Dendritic cell treated with granulocyte-macrophage colony-stimulating factor and Interleukin-4, amounts not matched to agents 40 ng/mL and 50 ng/mL, for 4 days (primary cell): ENCODE measurements around the gene PIF1.

Experiments
- H3K27ac Mint-ChIP-seq: one replicate; pipeline ENCODE4 v1.8.0; 2022; ENCODE audit warnings: mild to moderate bottlenecking, mixed read lengths
- H3K27me3 Mint-ChIP-seq: one replicate; pipeline ENCODE4 v1.8.0; 2022; ENCODE audit warnings: mild to moderate bottlenecking, mixed read lengths
- H3K36me3 Mint-ChIP-seq: one replicate; pipeline ENCODE4 v1.8.0; 2022; ENCODE audit warnings: low read depth, mixed read lengths
- H3K4me1 Mint-ChIP-seq: one replicate; pipeline ENCODE4 v1.8.0; 2022; ENCODE audit warnings: low read depth, mixed read lengths
- H3K4me3 Mint-ChIP-seq: one replicate; pipeline ENCODE4 v1.8.0; 2022; ENCODE audit warnings: mild to moderate bottlenecking, moderate library complexity, mixed read lengths
- H3K9me3 Mint-ChIP-seq: one replicate; pipeline ENCODE4 v1.8.0; 2022; ENCODE audit warnings: mixed read lengths
- intact Hi-C: fragments of 100-400 bp; cut with micrococcal nuclease; formaldehyde crosslinking; loops from one replicate; pipeline ENCODE4 v1.15.0; 2022

Gene PIF1, protein sequence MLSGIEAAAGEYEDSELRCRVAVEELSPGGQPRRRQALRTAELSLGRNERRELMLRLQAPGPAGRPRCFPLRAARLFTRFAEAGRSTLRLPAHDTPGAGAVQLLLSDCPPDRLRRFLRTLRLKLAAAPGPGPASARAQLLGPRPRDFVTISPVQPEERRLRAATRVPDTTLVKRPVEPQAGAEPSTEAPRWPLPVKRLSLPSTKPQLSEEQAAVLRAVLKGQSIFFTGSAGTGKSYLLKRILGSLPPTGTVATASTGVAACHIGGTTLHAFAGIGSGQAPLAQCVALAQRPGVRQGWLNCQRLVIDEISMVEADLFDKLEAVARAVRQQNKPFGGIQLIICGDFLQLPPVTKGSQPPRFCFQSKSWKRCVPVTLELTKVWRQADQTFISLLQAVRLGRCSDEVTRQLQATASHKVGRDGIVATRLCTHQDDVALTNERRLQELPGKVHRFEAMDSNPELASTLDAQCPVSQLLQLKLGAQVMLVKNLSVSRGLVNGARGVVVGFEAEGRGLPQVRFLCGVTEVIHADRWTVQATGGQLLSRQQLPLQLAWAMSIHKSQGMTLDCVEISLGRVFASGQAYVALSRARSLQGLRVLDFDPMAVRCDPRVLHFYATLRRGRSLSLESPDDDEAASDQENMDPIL

DNA sequence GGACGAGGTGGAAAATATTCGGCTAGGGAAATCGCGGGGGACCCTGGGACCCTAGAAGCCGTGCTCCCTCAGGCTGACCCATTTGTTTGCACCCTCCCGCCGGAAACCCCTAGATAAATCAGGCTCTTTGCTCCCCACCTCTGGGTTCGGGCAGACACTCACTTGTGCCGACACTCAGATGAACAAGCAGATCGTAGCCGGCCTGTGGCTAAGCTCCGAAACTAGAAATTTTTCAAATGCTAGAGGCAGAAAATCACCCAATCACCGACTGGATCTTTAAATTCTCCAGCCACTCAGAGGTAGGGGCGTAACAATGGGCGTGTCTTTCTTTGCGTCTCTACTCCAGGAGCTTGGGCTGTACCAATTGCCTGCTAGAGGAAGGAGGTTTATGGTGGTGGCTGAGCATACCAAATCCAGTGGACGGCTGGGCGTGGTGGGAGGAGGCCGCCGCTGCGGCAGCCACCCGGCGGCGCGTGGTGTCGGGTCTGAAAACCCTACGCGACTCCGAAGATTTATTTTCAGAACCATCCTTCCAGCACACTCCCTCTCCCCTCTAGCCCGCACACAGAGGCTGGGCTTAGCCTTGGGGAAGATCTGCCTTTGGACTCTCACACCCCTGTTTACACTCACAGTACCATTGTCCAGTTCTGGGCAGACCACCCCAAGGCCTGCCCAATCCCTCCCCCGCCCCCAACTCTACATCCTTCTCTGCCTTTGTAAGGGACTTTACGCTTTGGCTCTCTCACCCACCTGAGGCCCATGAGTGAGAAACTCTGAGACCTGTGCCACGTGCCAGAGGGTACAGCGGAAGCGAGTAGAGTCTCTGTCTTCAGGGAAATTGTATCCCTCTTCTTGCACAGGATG lies at the start of gene PIF1:
Gene PIF1, minus strand, starts transcription at position 217 of the 864 bp plus-strand sequence. CDS start 1,312 bp downstream, outside the sequence.
- Mint-ChIP-seq H3K27me3 (peaks cover 21% of the 10 kb centered on the region), H3K4me3 (peak within 1 kb of the TSS; percentile 72), H3K4me1 (peaks cover 37% of the 10 kb centered on the region), H3K27ac (peak within 1 kb of the TSS; percentile 81), H3K36me3 (no peaks in the 10 kb centered on the region), H3K9me3 (no peaks in the 10 kb centered on the region)
- intact Hi-C loops, result loop anchor here (2.0 kb wide), 1 partner anchor 15 kb away; the partner anchor contains the start of gene PLEKHO2

DNA sequence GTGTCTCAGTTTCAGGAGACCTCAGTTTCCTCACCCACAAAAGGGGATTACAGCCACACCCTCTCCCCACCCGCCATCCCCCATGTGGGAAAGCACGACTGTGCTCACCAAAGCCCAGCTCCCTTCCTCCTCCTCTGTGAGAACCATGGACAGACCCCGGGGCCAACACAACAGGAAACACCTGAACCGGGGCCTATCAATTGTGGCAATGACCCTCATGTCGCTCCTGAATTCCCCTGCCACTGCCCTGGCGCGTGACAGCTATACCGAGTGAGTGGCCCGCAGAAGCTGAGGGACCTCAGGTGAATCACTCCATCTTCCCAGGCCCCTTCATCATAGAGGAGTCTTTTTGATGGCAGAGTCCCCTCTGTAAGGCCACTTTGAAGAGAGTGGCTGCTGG lies 44.9 kb upstream of the PIF1 start:
- Mint-ChIP-seq H3K27me3 (no peaks in the 10 kb centered on the region), H3K4me3 (no peak overlapping the region), H3K36me3 (peaks cover 75% of the 10 kb centered on the region), H3K4me1 (peaks cover 90% of the 10 kb centered on the region), H3K9me3 (no peaks in the 10 kb centered on the region), H3K27ac (peak overlapping the region; percentile 86)
- intact Hi-C loops, result no loop called here

DNA sequence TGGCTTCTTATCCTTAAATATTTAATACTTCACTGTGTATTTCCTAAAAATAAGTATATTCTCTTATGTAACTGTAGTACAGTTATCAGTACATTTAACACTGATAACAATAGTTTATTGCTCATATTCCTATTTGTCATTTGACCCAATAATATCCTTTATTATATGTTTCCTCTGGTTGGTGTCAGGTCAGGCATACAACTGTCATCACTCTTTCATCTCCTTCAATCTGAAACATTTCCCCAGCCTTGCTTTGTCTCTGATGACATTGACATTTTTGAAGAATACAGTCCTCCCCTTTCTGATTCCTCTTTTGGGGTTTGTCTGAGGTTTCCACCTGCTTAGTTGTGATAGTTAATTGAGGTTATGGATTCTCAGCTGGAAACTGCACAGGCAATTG lies 44.1 kb upstream of the PIF1 start:
- Mint-ChIP-seq H3K27me3 (no peaks in the 10 kb centered on the region), H3K4me3 (no peak overlapping the region), H3K4me1 (peaks cover 90% of the 10 kb centered on the region), H3K9me3 (no peaks in the 10 kb centered on the region), H3K27ac (peak overlapping the region; percentile 86), H3K36me3 (peaks cover 84% of the 10 kb centered on the region)
- intact Hi-C loops, result no loop called here

DNA sequence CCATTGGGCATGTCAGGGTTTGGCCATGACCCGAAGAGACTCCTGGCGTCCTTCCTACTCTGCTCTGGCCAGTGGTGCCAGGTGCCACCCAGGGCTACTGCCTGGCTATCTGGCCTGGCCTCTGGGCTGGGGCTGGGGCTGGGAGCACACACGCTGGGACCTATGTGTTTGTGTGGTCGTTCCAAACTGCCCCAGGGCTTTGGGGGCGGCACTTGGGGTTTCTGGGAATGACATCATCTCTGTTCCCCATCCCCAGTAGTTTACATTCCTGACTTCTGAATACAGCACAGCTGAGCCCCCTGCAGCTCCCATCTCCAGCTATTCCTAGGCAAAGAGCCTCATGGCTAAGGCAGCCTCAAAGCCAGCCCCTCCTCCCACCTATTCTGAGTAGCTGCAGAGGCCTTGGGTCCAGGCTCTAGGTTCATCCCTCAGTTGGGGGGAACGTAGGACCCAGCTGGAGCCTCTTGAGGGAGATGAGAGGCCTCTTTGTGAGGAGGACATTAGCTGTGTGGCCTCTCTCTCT lies 40.6 kb upstream of the PIF1 start:
- Mint-ChIP-seq H3K27me3 (no peaks in the 10 kb centered on the region), H3K9me3 (no peaks in the 10 kb centered on the region), H3K4me3 (no peak overlapping the region), H3K36me3 (peaks cover 93% of the 10 kb centered on the region), H3K27ac (peak overlapping the region; percentile 74), H3K4me1 (peaks cover 87% of the 10 kb centered on the region)
- intact Hi-C loops, result no loop called here

DNA sequence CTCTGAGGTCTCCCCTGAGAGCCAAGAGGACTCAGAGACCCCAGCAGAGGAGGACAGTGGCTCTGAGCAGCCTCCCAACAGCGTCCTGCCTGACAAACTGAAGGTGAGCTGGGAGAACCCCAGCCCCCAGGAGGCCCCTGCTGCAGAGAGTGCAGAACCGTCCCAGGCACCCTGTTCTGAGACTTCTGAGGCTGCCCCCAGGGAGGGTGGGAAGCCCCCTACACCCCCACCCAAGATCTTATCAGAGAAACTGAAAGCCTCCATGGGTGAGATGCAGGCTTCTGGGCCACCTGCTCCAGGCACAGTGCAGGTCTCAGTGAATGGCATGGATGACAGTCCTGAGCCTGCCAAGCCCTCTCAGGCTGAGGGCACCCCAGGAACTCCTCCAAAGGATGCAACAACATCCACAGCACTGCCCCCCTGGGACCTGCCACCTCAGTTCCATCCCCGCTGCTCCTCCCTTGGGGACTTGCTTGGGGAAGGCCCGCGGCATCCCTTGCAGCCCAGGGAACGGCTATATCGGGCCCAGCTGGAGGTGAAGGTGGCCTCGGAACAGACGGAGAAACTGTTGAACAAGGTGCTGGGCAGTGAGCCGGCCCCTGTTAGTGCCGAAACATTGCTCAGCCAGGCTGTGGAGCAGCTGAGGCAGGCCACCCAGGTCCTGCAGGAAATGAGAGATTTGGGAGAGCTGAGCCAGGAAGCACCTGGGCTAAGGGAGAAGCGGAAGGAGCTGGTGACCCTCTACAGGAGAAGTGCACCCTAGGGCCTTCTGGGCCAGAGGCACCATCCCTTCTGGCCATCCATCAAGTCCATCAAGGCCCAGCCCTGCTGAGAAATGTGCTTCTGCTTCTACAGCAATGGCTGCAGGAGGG lies 39.9 kb upstream of the PIF1 start:
- Mint-ChIP-seq H3K4me3 (no peak overlapping the region), H3K27me3 (no peaks in the 10 kb centered on the region), H3K4me1 (peaks cover 87% of the 10 kb centered on the region), H3K27ac (peak overlapping the region; percentile 74), H3K9me3 (no peaks in the 10 kb centered on the region), H3K36me3 (peaks cover 97% of the 10 kb centered on the region)
- intact Hi-C loops, result no loop called here

DNA sequence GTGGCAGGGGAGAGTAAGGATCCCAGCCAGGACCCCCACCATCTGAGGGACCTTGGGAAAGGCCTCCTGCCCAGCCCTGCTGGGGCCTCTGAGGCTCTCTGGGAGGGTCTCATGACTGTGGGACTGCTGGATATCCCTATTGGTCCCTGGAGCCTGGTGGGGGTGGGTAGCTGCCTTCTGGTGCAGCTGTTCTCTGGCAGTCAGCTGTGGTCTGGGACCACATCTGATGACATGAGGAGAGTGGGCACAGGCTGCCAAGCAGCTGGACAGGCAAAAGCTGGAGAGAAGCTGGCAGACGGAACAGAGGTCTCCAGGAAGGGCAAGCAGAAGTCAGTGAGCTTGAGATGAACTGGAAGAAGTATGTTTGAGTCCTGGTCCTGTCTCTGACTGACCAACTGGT lies 38.6 kb upstream of the PIF1 start:
- H3K27ac Mint-ChIP-seq, result peak overlapping the region; percentile 74
- H3K36me3 Mint-ChIP-seq, result peaks cover 97% of the 10 kb centered on the region

DNA sequence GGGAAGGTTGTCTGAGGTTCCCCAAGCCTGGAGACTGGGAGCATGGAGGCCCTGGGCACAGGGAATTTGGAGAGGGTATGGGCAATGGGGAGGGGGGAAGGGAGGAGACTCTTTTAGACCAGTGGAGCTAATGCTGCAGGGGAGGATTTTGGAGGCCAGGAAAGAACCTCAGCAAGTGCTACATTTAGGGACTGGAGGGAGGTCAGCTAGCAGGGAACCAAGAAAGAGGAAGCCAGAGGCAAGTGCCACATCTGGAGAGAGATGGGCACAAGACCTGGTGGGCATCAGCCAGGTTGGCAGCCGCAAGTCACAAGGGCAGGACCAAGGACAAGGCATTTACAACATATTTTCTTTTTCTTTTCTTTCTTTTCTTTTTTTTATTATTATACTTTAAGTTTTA lies 37.0 kb upstream of the PIF1 start:
- Mint-ChIP-seq H3K9me3 (no peaks in the 10 kb centered on the region), H3K4me3 (no peak overlapping the region), H3K4me1 (peaks cover 93% of the 10 kb centered on the region), H3K27ac (peak overlapping the region; percentile 65), H3K27me3 (no peaks in the 10 kb centered on the region), H3K36me3 (peaks cover 100% of the 10 kb centered on the region)
- intact Hi-C loops, result no loop called here

More for the DNA sequence above, 38.6 kb upstream of the PIF1 start:
- Mint-ChIP-seq H3K27me3 (no peaks in the 10 kb centered on the region), H3K4me1 (peaks cover 86% of the 10 kb centered on the region), H3K9me3 (no peaks in the 10 kb centered on the region), H3K4me3 (no peak overlapping the region)
- intact Hi-C loops, result no loop called here

DNA sequence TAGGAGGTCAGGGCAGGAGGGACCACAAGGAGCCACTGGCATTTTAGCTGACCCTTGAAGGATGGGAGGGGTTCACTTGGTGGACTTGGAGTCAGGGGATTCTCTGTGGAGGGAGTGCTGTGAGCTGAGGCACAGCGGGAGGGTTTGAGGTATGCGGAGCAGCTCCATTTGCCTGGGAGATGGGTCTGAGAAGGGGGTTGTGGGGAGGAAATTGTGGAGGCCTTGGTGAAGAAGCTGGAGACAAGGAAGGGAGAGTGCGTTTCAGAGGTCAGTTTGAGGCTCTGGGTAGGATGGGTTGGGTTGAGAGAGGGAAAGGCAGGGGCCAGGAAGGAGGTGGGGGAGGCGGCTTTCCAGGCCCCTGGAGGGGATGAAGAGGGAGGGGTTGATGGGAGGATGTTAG lies 36.5 kb upstream of the PIF1 start:
- peaks cover 93% of the 10 kb centered on the region for H3K4me1 Mint-ChIP-seq
- no peaks in the 10 kb centered on the region for H3K27me3 Mint-ChIP-seq
- intact Hi-C loops, result no loop called here
- H3K9me3 Mint-ChIP-seq, result no peaks in the 10 kb centered on the region
- no peak overlapping the region for H3K4me3 Mint-ChIP-seq
- peaks cover 100% of the 10 kb centered on the region for H3K36me3 Mint-ChIP-seq
- peak overlapping the region; percentile 65 for H3K27ac Mint-ChIP-seq

DNA sequence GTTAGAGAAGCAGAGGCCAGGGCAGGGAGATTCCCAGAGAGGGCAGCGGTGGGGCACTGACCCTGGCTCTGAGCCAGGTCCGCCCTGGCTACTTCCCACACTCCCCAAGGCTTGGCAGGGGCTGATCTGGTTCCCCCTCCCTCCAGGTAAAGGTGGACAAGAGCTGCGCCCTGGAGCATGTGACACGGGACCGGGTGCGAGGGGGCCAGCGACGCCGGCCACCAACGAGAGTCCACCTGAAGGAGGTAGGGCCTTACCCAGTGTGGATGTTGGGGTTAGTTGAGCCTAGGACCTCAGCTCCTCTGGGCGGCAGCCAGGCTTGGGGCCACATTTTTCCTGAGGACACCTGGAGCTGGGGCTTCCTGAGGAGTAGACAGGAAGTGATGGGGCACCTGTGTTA lies 35.9 kb upstream of the PIF1 start:
- no peaks in the 10 kb centered on the region for H3K27me3 Mint-ChIP-seq
- intact Hi-C loops, result no loop called here
- no peaks in the 10 kb centered on the region for H3K9me3 Mint-ChIP-seq
- no peak overlapping the region for H3K4me3 Mint-ChIP-seq
- peak overlapping the region; percentile 65 for H3K27ac Mint-ChIP-seq
- H3K4me1 Mint-ChIP-seq, result peaks cover 93% of the 10 kb centered on the region
- H3K36me3 Mint-ChIP-seq, result peaks cover 100% of the 10 kb centered on the region

DNA sequence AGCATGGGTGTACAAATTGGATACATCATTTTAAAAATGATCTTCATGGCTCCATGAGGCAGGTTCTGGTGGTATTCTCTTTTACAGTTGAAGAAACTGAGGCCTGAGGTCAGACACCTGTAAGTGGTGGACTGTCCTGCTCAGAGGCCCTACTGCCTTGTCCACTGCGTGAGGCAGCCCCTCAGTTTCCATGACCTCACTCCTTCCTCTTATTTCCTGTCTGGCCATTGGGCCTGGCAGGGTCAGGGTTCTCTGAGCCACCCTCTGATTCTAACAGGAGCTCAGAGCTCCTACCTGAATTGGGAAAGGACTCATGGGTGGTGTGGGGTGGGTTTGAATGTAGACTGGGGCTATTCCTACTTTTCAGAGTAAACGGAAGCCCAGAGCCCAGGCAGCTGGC lies 33.8 kb upstream of the PIF1 start:
- H3K4me1 Mint-ChIP-seq, result peaks cover 93% of the 10 kb centered on the region
- no peaks in the 10 kb centered on the region for H3K9me3 Mint-ChIP-seq
- peaks cover 100% of the 10 kb centered on the region for H3K36me3 Mint-ChIP-seq
- no peaks in the 10 kb centered on the region for H3K27me3 Mint-ChIP-seq
- intact Hi-C loops, result no loop called here
- H3K4me3 Mint-ChIP-seq, result no peak overlapping the region
- peak overlapping the region; percentile 8 for H3K27ac Mint-ChIP-seq

DNA sequence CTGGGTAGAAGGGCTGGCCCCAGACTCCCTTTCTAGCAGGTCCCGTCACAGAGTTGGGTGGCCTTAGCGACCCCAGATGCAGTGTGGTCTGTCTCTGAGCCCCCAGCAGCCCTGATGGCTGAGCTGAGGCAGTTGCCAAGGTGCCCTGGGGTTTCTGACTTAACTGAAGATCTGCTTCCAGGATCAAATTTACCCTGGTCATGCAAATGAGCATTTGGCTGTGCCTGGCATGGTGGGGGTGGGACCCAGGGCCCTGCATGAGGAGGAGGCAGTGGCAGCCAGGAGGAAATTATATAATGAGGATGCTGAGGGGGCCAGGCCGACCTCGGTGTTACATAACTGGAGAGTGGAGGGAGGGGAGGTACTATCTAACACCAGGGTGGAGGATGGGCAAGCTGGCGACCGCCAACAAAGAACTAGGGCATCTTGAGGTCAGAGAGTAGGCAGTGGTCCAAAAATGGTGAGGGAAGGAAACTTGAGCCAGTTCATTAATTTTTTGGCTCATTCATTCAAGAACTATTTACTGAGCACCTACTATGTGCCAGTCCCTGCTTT lies 32.7 kb upstream of the PIF1 start:
- intact Hi-C loops, result no loop called here
- Mint-ChIP-seq H3K36me3 (peaks cover 100% of the 10 kb centered on the region), H3K27me3 (no peaks in the 10 kb centered on the region), H3K9me3 (no peaks in the 10 kb centered on the region), H3K4me1 (peaks cover 96% of the 10 kb centered on the region), H3K27ac (peak overlapping the region; percentile 52), H3K4me3 (no peak overlapping the region)

DNA sequence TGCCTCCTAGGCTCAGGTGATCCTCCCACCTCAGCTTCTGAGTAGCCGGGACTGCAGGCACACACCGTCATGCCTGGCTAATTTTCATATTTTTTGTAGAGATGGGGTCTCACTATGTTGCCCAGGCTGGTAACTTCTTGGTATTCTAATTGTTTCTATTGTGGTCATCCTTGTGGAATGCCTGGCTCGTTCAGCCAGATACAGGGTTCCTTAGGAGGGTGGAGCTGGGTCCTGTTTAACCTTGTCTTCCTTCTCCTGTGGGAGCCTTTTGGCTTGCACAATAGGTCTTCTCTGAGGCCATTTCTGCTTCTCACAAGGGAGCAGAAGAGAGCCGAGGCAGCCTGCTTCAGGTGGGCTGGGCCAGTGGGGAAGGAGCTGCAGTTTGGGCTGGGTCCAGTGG lies 32.0 kb upstream of the PIF1 start:
- Mint-ChIP-seq H3K27me3 (no peaks in the 10 kb centered on the region), H3K27ac (peak overlapping the region; percentile 84), H3K36me3 (peaks cover 100% of the 10 kb centered on the region), H3K4me1 (peaks cover 92% of the 10 kb centered on the region), H3K4me3 (no peak overlapping the region), H3K9me3 (no peaks in the 10 kb centered on the region)
- intact Hi-C loops, result no loop called here
